Esophagus muscularis mucosa (tissue), 4 donors: Measurements from ENCODE around the gene TNK2. TPM values are rescaled to one million over a fixed set of nuclear protein-coding genes. Genes with fewer than 3 reads are reported as not detected.
A peak's percentile ranks its signal among the peaks of the same experiment; 100 is the strongest.

Source experiments
- DNase-seq: peaks from one replicate; pipeline ENCODE4 v3.0.0-alpha.2; 2017; ENCODE audit errors: extremely low spot score
- H3K27ac ChIP-seq, 4 donors: fragments of 200-600 bp; sonication (generic); replicated peaks in 1 of 4; 1 replicate in 3 of 4; 2 replicates in 1 of 4; pipeline ENCODE4 v1.5.1; 2016 to 2019; ENCODE audit warnings: mild to moderate bottlenecking in 1 of 4
- H3K27me3 ChIP-seq, 4 donors: fragments of 200-600 bp; sonication (generic); one replicate each; pipeline versions ENCODE4 v1.5.1 to v1.6.0; 2016 to 2019
- H3K36me3 ChIP-seq, 4 donors: fragments of 200-600 bp; sonication (generic); one replicate each; pipeline ENCODE4 v1.5.1; 2016 to 2019
- H3K4me1 ChIP-seq, 4 donors: fragments of 200-600 bp; sonication (generic); one replicate each; pipeline ENCODE4 v1.5.1; 2016 to 2019
- H3K4me3 ChIP-seq, 4 donors: fragments of 200-600 bp; sonication (generic); 1 replicate in 2 of 4; 2 replicates in 2 of 4; pipeline ENCODE4 v1.5.1; 2016 to 2019; ENCODE audit warnings: mild to moderate bottlenecking in 4 of 4, moderate library complexity in 1 of 4
- H3K9me3 ChIP-seq, 4 donors: fragments of 200-600 bp; sonication (generic); 1 replicate in 3 of 4; 2 replicates in 1 of 4; pipeline ENCODE4 v1.5.1; 2016 to 2019
- EP300 ChIP-seq: sonication (generic); formaldehyde crosslinking; IDR thresholded peaks from one replicate; pipeline ENCODE4 v1.6.1; 2017; ENCODE audit warnings: antibody characterized with exemption
- POLR2A ChIP-seq: fragments of 450-650 bp; IDR thresholded peaks from one replicate; pipeline ENCODE4 v1.6.1; 2017; ENCODE audit warnings: antibody characterized with exemption, moderate library complexity, mild to moderate bottlenecking, low read depth
- POLR2AphosphoS5 ChIP-seq, 2 donors: sonication (generic); formaldehyde crosslinking; IDR thresholded peaks; one replicate each; pipeline ENCODE4 v1.6.1; 2017; ENCODE audit warnings: antibody characterized with exemption in 2 of 2
- WGBS: methylation state at CpG from one replicate; pipeline ENCODE4 v1.1.5; 2018; 5-methylcytosine and 5-hydroxymethylcytosine counted together
- intact Hi-C: fragments of 100-400 bp; cut with DNase I; formaldehyde crosslinking; loops from one replicate; pipeline ENCODE4 v1.15.1; 2023
- total RNA-seq, 4 donors: library from RNA; depleted of rRNA; stranded (reverse); fragments of >200 nt; gene quantifications; one replicate each; pipeline versions ENCODE4 v1.1.0 to v1.2.1, GENCODE V29; 2016
- TF ChIP-seq, protein P1 (sequence below), 3 experiments: fragments of 200-600 bp in 2 of 3; fragments of 450-650 bp in 1 of 3; sonication (generic) in 2 of 3; IDR thresholded peaks; one replicate each; pipeline ENCODE4 v1.5.1; 2017 to 2019; ENCODE audit warnings: antibody characterized with exemption in 3 of 3, mild to moderate bottlenecking in 2 of 3, moderate library complexity in 1 of 3

Gene TNK2
- total RNA-seq, 4 donors from 2014 or later = 16.4 to 42.3 (median 28.3) TPM

DNA sequence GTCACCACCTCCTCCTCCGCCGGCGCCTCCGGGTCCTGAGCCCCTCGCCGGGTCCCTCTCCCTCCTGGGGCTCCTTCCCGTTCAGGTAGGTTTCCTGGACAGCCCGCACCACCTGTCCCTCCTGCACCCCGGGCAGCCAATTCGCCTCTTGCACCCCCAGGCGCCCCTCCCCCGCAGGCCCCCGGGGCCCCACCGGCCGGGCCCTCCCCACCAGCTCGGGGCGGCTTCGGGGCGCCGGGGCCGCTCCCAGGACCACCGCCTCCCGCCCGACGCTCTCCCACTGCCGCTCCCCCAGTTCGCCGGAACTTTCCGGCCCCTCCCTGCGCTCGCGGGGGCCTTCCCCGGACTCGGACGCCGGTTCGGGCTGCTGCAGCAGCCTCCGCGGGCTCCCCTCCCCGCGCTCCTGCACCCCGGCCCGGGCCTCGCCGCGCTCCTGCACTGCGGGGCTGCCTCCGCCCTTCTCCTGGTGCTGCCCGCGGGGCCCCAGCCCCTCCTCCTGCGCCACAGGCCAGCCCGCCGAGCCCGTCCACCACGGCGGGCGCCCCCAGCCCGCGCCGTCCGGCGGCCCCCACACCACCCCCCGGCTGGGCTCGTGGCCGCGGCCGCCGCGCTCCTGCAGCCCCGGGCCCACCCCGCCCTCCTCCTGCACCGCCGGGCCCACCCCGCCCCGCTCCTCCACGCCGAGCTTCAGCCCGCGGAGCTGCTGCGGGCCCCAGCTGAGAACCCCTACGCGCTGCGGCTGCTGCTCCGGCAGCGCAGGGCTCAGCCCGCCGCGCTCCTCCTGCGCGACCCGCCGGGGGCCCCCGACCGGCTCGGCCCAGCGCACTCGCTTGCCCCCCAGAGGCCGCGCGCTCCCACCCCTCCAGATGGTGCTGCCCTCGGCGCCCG is 587 bp upstream of the TNK2 start:
- H3K9me3 ChIP-seq = no peaks in the 10 kb centered on the region
- TF ChIP-seq EP300 (no peak), POLR2A (no peak), POLR2AphosphoS5 (IDR thresholded peaks at IDR 0.05) (no peak)
- TF ChIP-seq, protein P1, sequence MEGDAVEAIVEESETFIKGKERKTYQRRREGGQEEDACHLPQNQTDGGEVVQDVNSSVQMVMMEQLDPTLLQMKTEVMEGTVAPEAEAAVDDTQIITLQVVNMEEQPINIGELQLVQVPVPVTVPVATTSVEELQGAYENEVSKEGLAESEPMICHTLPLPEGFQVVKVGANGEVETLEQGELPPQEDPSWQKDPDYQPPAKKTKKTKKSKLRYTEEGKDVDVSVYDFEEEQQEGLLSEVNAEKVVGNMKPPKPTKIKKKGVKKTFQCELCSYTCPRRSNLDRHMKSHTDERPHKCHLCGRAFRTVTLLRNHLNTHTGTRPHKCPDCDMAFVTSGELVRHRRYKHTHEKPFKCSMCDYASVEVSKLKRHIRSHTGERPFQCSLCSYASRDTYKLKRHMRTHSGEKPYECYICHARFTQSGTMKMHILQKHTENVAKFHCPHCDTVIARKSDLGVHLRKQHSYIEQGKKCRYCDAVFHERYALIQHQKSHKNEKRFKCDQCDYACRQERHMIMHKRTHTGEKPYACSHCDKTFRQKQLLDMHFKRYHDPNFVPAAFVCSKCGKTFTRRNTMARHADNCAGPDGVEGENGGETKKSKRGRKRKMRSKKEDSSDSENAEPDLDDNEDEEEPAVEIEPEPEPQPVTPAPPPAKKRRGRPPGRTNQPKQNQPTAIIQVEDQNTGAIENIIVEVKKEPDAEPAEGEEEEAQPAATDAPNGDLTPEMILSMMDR (IDR thresholded peaks at IDR 0.05) = no peak
- 3% methylated on average over 20 of the region's 103 CpGs for WGBS
- DNase-seq = no peak
- H3K4me3 ChIP-seq = peak overlapping the region; percentile 63 to 99 (median 82)
- H3K27ac ChIP-seq = peak overlapping the region; percentile 69 to 81 (median 78)
- H3K4me1 ChIP-seq = peaks cover 31 to 44% (median 43%) of the 10 kb centered on the region in 4 donors
- no peaks in the 10 kb centered on the region for H3K27me3 ChIP-seq
- intact Hi-C loops = no loop called here
- no peaks in the 10 kb centered on the region for H3K36me3 ChIP-seq

DNA sequence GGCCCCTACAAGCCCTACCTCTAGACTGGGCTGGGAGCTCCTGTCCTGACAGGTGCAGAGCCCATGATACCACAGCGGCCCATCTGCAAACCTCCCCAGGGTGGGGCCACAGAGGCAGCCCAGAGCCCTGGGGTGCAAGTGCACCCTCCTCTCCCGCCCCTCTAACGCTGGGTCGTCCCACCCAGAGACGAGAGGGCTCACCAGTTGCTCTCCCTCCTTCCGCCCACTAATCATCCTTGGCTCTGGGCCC is 742 bp downstream of the TNK2 start:
- no peaks in the 10 kb centered on the region for H3K9me3 ChIP-seq
- intact Hi-C loops = no loop called here
- peak overlapping the region; percentile 63 to 99 (median 82) for H3K4me3 ChIP-seq
- H3K27me3 ChIP-seq = no peaks in the 10 kb centered on the region
- peak overlapping the region; percentile 52 to 81 (median 74) for H3K27ac ChIP-seq
- H3K4me1 ChIP-seq = peaks cover 31 to 50% (median 44%) of the 10 kb centered on the region in 4 donors
- no CpG with 5 or more reads among the region's 6 CpGs for WGBS
- no peak for DNase-seq
- H3K36me3 ChIP-seq = no peaks in the 10 kb centered on the region
- no peak for TF ChIP-seq POLR2A
- TF ChIP-seq EP300 = no peak
- TF ChIP-seq POLR2AphosphoS5 (IDR thresholded peaks at IDR 0.05) = no peak
- TF ChIP-seq, protein P1 (IDR thresholded peaks at IDR 0.05) = no peak

DNA sequence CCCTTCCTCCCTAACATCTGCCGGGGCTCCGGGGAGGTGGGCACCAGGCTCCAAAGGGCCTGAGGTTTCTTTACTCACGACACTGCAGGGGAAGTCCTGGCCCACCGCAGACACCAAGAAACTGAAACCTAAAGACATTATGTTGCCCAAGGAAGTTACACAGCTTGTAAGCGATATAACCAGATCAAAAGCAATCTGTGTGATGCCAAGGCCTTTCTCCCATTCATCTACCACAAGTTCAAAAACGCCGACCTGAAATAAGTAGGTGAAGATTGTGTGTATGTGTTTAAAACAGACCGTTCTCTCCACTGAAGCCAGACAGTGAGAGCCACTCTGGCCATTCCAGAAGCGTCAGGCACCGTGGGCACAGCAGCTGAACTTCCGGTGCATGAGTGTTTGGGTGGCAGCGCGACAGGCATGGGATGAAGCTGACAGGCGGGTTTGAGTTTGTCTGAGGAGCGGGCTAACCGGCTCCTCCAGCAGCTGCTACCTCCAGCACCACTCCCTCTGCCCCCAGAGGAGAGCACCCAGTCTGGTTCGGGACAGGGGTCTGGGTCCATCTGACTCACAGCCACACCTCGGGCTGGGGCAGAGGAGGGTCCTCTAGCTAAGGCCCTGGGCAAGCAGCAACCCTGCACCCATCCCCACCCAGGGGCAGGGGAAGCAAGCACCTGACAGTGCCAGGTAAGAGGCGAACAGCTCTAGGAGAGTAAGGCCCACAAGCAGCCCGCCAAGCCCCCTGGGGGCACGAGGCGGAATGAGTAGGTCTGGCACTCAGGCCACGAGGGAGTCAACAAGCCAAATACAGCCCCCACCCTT is 1.3 kb downstream of the TNK2 start:
- Histone ChIP-seq H3K9me3 (no peaks in the 10 kb centered on the region), H3K27me3 (no peaks in the 10 kb centered on the region), H3K27ac (peak overlapping the region; percentile 52 to 81 (median 74)), H3K36me3 (no peaks in the 10 kb centered on the region), H3K4me3 (peak overlapping the region; percentile 63 to 99 (median 82)), H3K4me1 (peaks cover 31 to 50% (median 45%) of the 10 kb centered on the region in 4 donors)
- 80% methylated on average over 18 of the region's 23 CpGs for WGBS
- TF ChIP-seq POLR2AphosphoS5 (IDR thresholded peaks at IDR 0.05) (peak in 1 of 2 donors; percentile 8), POLR2A (no peak), EP300 (no peak)
- TF ChIP-seq, protein P1 (IDR thresholded peaks at IDR 0.05) = no peak
- intact Hi-C loops = no loop called here
- no peak for DNase-seq

DNA sequence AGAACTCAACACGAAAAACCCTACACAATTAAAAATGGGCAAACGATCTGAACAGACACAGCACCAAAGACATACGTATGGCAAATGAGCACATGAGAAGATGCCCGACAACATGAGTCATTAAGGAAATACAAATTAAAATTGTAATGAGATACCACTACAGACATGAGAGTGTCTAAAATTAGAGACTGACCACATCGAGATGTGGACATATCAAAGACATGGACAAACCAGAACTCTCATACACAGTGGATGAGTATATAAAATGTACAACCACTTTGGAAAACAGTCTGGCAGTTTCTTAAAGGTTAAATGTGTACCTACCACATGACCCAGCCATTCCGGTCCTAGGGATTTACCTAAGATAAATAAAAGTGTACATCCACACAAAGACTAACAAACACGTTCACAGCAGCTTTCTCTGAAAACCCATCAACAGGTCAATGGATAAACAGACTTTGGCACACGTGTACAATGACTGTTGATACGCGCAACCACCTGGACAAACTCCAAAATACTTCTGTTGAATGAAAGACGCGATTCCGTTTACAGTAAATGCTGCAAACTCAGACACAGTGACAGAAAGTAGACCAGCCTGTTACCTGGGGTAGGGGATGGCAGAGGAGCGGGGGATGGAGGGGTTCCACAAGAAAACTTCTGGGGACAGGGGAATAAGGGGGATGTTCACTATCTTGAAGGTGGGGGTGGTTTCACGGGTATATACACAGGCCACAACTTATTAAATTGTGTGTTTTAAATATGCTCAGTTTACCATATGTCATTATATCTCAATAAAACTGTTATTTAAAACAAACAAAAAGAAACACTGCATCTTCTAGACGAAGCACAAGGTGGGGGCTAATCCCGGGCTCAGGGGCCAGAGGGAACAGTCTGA is 2.1 kb downstream of the TNK2 start:
- no peaks in the 10 kb centered on the region for H3K36me3 ChIP-seq
- WGBS = 67% methylated on average over 17 of the region's 17 CpGs
- H3K4me1 ChIP-seq = peaks cover 31 to 56% (median 52%) of the 10 kb centered on the region in 4 donors
- H3K4me3 ChIP-seq = peak overlapping the region; percentile 63 to 99 (median 82)
- H3K27me3 ChIP-seq = no peaks in the 10 kb centered on the region
- TF ChIP-seq POLR2A (no peak), EP300 (no peak), POLR2AphosphoS5 (IDR thresholded peaks at IDR 0.05) (no peak)
- TF ChIP-seq, protein P1 (IDR thresholded peaks at IDR 0.05) = no peak
- DNase-seq = no peak
- peak overlapping the region in 2 of 4 donors; percentile 80 to 81 for H3K27ac ChIP-seq
- intact Hi-C loops = no loop called here
- H3K9me3 ChIP-seq = no peaks in the 10 kb centered on the region
